Naive thymus-derived CD8-positive, alpha-beta T cell (primary cell): Measurements from ENCODE around the gene CA5A. TPM values are rescaled to one million over a fixed set of nuclear protein-coding genes. Genes with fewer than 3 reads are reported as not detected.
"Not testable (repeated sequence)": the region's sequence is repeated elsewhere in the genome, so short reads cannot be mapped to it uniquely, and the experiment has no call there.

Source experiments
- ATAC-seq, 2 donors: fragments of 150-1000 bp; cut with Tn5 transposase in 1 of 2; sonication (Bioruptor Pico), chemical (Tn5 transposase) in 1 of 2; 1 replicate in 1 of 2; 2 replicates in 1 of 2; pipeline ENCODE4 v1.10.0; 2021; ENCODE audit warnings: mild to moderate bottlenecking in 2 of 2, moderate library complexity in 2 of 2
- POLR2A ChIA-PET: fragments of 350-600 bp; sonication (Branson Sonifier 250); formaldehyde crosslinking; loops from one replicate; lab custom pipeline; 2021; ENCODE audit warnings: antibody characterized with exemption; lab: Charles Lee
- DNase-seq, 10 donors: peaks; one replicate each; pipeline versions ENCODE4 v3.0.0 to v3.0.0-alpha.2; 2020 to 2022
- H3K27ac Mint-ChIP-seq, 10 donors: one replicate each; pipeline ENCODE4 v1.8.0; 2020 to 2022; ENCODE audit warnings: mild to moderate bottlenecking in 10 of 10, mixed read lengths in 10 of 10, moderate library complexity in 4 of 10, inconsistent platforms in 1 of 10
- H3K27me3 Mint-ChIP-seq, 5 donors: one replicate each; pipeline ENCODE4 v1.8.0; 2021 to 2022; ENCODE audit warnings: mixed read lengths in 5 of 5
- H3K36me3 Mint-ChIP-seq, 3 donors: one replicate each; pipeline ENCODE4 v1.8.0; 2020 to 2022; ENCODE audit warnings: mixed read lengths in 3 of 3, mild to moderate bottlenecking in 2 of 3, inconsistent platforms in 1 of 3
- H3K4me1 Mint-ChIP-seq, 4 donors: one replicate each; pipeline ENCODE4 v1.8.0; 2021 to 2022; ENCODE audit warnings: mixed read lengths in 4 of 4
- H3K4me3 Mint-ChIP-seq, 10 donors: one replicate each; pipeline ENCODE4 v1.8.0; 2020 to 2022; ENCODE audit warnings: mild to moderate bottlenecking in 10 of 10, mixed read lengths in 10 of 10, moderate library complexity in 6 of 10, inconsistent platforms in 1 of 10
- H3K9me3 Mint-ChIP-seq, 9 donors: one replicate each; pipeline ENCODE4 v1.8.0; 2020 to 2022; ENCODE audit warnings: mixed read lengths in 9 of 9, mild to moderate bottlenecking in 3 of 9, inconsistent platforms in 1 of 9, moderate library complexity in 1 of 9
- polyA plus RNA-seq, 3 donors: library from polyadenylated mRNA; unstranded; fragments of 300-500 nt; fragmentation: Illumina TruSeq; gene quantifications; one replicate each; pipeline ENCODE4 v1.2.3, GENCODE V29; 2021
- total RNA-seq, 8 experiments: library from RNA in 2 of 8; stranded (reverse) in 2 of 8; gene quantifications; one replicate each; pipeline ENCODE4 v1.2.3 and lab custom pipeline; 2021 to 2026

CA5A gene
- total RNA-seq = not detected
- polyA plus RNA-seq = not detected
- 0 reads per million in 6 experiments for total RNA-seq (lab: John Stamatoyannopoulos, UW)

DNA sequence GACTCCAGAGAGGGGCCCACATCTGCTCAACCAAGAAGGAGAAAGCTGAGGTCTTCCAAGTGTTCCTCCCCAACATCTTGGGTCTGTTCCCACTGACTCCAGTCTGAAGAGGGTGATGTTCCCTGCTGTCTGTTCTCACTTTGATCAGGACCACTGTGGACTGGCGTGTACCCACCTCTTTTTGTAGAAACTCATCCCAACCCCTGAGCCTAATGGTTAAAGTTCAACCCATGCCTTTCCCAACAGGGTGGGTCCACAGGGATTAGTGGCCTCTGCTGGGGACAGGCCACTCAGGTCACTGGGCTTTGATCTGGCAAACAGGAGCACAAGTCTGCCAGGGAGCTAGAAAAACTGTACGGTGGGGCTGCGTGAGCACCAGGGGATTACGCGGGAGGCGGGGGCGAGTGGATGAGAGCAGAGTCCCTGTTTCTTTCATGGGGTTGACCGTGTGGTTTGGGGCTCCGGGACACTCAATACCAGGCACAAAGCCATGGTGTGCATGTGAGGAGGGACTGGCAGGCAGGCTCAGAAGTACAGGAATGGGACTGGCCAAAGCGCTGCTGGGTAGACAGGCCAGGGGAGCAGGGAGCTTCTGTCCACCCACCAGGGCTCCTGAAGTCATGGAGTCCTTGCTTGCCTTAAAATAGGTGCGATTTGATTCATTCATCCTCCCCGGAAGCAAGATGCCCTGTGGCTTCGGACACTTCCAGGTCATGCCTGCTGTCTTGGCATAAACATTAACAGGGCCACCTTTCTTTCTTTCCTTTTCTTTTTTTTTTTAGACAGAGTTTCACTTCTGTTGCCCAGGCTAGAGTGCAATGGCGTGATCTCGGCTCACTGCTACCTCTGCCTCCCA, at the start of gene CA5A:
Gene CA5A (minus strand): TSS at position 155 of the 856 bp plus-strand sequence. CDS start 79 bp downstream, at position 76.
- H3K4me3 Mint-ChIP-seq = no peak within 1 kb of the TSS
- H3K9me3 Mint-ChIP-seq = no peaks in the 10 kb centered on the region
- H3K27ac Mint-ChIP-seq = peak within 1 kb of the TSS in 2 of 10 donors; percentile 12 to 53
- POLR2A ChIA-PET = interaction anchor here (0.6 kb wide), 1 partner anchor 348 kb away, joined by 3 read pairs; no protein-coding TSS in a partner anchor
- H3K4me1 Mint-ChIP-seq = no peaks in the 10 kb centered on the region
- DNase-seq (no peak), ATAC-seq (no peak)
- H3K36me3 Mint-ChIP-seq = no peaks in the 10 kb centered on the region
- no peaks in the 10 kb centered on the region for H3K27me3 Mint-ChIP-seq

- H3K9me3 Mint-ChIP-seq, H3K27ac Mint-ChIP-seq, H3K27me3 Mint-ChIP-seq, ATAC-seq, POLR2A ChIA-PET, DNase-seq, H3K4me3 Mint-ChIP-seq: not testable (repeated sequence)
- Mint-ChIP-seq H3K4me1 (peaks cover 0 to 44% (median 16%) of the 10 kb centered on the region in 4 donors), H3K36me3 (peaks cover 8 to 80% (median 30%) of the 10 kb centered on the region in 3 donors)
Observed at GRCh38 chr16:87985493-87985892, 49.2 kb upstream of the CA5A start.

DNA sequence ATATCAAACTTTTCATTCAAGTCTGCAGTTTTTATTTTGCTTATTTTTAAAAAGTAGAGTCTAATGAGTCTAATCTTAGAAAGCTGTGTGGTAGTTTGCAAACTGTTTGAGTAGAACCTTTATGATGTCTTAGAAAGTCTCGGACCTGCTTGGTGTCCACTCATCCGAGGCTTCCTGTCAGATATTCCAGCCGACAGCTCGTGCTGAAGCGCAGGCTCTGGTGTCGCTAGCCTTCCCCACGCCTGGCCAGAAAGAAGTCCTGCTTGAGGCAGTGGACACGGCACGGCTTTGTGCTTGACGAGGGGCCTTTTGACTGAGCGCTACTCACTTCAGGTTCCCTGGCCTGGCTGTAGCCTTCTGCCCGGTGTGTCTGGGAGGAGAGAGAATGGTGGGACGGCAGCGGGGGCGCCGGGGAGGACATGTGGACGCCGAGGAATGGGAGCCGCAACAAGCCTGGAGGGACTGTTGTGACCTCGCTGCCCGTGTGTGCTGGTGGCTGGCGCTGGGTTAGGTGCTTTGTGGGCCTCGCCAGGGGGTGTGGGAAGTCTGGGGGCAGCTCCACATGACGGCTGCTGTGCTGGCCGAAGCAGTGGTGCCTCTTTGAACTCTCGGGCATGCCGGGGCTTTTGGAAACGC, 48.4 kb upstream of the CA5A start:
- H3K27ac Mint-ChIP-seq = peak overlapping the region in 1 of 10 donors; percentile 20
- peaks cover 0 to 49% (median 21%) of the 10 kb centered on the region in 4 donors for H3K4me1 Mint-ChIP-seq
- H3K9me3 Mint-ChIP-seq = no peaks in the 10 kb centered on the region
- no peak for DNase-seq
- no peak overlapping the region for H3K4me3 Mint-ChIP-seq
- POLR2A ChIA-PET = no interaction called here
- ATAC-seq = no peak
- no peaks in the 10 kb centered on the region for H3K27me3 Mint-ChIP-seq
- H3K36me3 Mint-ChIP-seq = peaks cover 8 to 84% (median 29%) of the 10 kb centered on the region in 3 donors

- H3K27me3 Mint-ChIP-seq, ATAC-seq, H3K27ac Mint-ChIP-seq, DNase-seq, POLR2A ChIA-PET, H3K4me3 Mint-ChIP-seq, H3K9me3 Mint-ChIP-seq: not testable (repeated sequence)
- peaks cover 0 to 55% (median 24%) of the 10 kb centered on the region in 4 donors for H3K4me1 Mint-ChIP-seq
- H3K36me3 Mint-ChIP-seq = peaks cover 8 to 86% (median 30%) of the 10 kb centered on the region in 3 donors
Observed at GRCh38 chr16:87984180-87984579, 47.9 kb upstream of the CA5A start.

DNA sequence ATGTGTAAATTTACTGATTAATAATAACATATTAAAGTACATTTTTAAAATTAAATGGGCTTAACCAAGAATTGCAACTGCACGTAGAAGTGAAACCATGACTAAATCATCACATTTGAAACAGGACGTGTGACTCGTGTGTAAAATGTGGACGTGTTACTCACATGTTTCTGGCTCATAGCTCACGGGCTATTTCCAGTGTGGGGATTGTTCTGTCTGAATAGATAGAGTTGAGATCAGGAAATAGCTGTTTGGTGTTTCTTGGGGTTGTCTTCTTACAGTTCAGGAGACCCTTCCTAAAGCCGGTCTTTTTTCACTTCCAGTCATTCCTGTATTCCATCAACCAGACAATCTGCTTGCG, 47.4 kb upstream of the CA5A start:
- ATAC-seq, H3K27ac Mint-ChIP-seq, DNase-seq, H3K9me3 Mint-ChIP-seq, POLR2A ChIA-PET, H3K27me3 Mint-ChIP-seq, H3K4me3 Mint-ChIP-seq: not testable (repeated sequence)
- H3K36me3 Mint-ChIP-seq = peaks cover 8 to 85% (median 33%) of the 10 kb centered on the region in 3 donors
- peaks cover 0 to 60% (median 28%) of the 10 kb centered on the region in 4 donors for H3K4me1 Mint-ChIP-seq

GRCh38 chr16:87983072-87983736, 46.9 kb upstream of the CA5A start:
- H3K27me3 Mint-ChIP-seq, ATAC-seq, H3K4me3 Mint-ChIP-seq, H3K9me3 Mint-ChIP-seq, POLR2A ChIA-PET, DNase-seq: not testable (repeated sequence)
- Mint-ChIP-seq H3K27ac (peak overlapping the region in 1 of 10 donors; percentile 27), H3K36me3 (peaks cover 8 to 86% (median 34%) of the 10 kb centered on the region in 3 donors), H3K4me1 (peaks cover 0 to 62% (median 29%) of the 10 kb centered on the region in 4 donors)

- peaks cover 0 to 62% (median 29%) of the 10 kb centered on the region in 4 donors for H3K4me1 Mint-ChIP-seq
- DNase-seq (no peak), ATAC-seq (no peak)
- POLR2A ChIA-PET = no interaction called here
- H3K4me3 Mint-ChIP-seq = no peak overlapping the region
- peaks cover 8 to 85% (median 36%) of the 10 kb centered on the region in 3 donors for H3K36me3 Mint-ChIP-seq
- no peaks in the 10 kb centered on the region for H3K9me3 Mint-ChIP-seq
- H3K27ac Mint-ChIP-seq = peak overlapping the region in 2 of 10 donors; percentile 19 to 27
- no peaks in the 10 kb centered on the region for H3K27me3 Mint-ChIP-seq
Observed at GRCh38 chr16:87982581-87983041, 46.3 kb upstream of the CA5A start.

DNA sequence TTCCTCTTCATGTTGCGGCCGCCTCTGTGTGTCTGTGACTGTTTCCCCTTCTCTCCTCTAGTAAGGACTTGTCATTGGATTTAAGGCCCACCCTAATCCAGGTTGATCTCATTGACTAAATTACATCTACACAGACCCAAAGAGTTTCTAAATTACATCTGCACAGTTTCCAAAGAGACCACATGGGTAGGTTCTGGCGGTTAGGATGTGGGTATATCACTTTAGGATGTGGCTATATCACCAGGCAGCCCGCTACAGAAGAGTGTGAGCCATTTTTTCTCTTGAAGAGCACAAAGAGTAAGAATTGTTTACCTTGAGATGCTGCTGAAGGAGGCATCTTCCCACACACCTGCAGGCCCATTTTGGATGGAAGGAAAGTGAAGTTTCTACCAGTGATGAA, 45.0 kb upstream of the CA5A start:
- POLR2A ChIA-PET, H3K9me3 Mint-ChIP-seq, H3K27me3 Mint-ChIP-seq: not testable (repeated sequence)
- Mint-ChIP-seq H3K4me3 (peak overlapping the region in 6 of 10 donors; percentile 28 to 61 (median 45)), H3K4me1 (peaks cover 0 to 61% (median 30%) of the 10 kb centered on the region in 4 donors), H3K36me3 (peaks cover 8 to 84% (median 40%) of the 10 kb centered on the region in 3 donors), H3K27ac (peak overlapping the region; percentile 13 to 93 (median 65))
- ATAC-seq = peak; percentile 83 to 89
- DNase-seq = peak in 3 of 10 donors; percentile 68 to 75 (median 72)

DNA sequence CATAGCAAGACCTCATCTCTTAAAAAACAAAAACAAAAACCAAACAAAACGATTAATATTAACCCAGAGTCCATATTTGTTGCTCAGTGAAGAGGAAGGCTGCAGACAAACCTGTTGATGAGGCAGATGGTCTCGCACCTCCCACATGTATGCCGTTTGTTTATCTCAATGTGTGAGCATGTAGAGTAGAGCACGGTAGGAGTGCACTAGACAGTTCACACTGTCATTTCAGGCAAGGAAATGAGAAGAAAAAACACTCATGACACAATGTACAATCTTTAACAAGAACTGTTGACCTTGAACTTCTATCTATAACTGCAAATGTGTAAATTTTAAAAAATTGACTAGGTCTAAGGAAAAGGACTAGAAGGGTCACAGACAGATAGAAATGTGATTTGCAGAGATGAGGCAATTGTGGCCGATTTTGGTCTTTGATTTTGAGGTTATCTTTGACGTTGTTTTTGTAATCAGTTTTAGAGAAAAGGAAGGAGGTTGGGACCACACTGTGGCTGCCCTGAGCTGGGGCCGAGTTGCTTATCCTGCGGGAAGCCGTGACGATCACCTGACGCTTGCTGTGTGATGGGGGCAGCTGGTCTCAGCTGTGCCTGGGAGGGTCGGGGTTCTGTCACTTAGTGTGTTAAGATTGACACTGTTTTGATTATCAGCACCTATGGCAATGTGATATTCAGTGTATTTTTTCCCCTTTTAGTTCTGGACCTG, 43.7 kb upstream of the CA5A start:
- peak in 2 of 10 donors; percentile 17 to 40 for DNase-seq
- POLR2A ChIA-PET, H3K9me3 Mint-ChIP-seq, H3K27me3 Mint-ChIP-seq: not testable (repeated sequence)
- peaks cover 0 to 57% (median 30%) of the 10 kb centered on the region in 4 donors for H3K4me1 Mint-ChIP-seq
- H3K36me3 Mint-ChIP-seq = peaks cover 8 to 83% (median 41%) of the 10 kb centered on the region in 3 donors
- H3K27ac Mint-ChIP-seq = peak overlapping the region in 9 of 10 donors; percentile 5 to 74 (median 60)
- peak; percentile 37 to 57 for ATAC-seq
- peak overlapping the region in 6 of 10 donors; percentile 3 to 23 (median 19) for H3K4me3 Mint-ChIP-seq

DNA sequence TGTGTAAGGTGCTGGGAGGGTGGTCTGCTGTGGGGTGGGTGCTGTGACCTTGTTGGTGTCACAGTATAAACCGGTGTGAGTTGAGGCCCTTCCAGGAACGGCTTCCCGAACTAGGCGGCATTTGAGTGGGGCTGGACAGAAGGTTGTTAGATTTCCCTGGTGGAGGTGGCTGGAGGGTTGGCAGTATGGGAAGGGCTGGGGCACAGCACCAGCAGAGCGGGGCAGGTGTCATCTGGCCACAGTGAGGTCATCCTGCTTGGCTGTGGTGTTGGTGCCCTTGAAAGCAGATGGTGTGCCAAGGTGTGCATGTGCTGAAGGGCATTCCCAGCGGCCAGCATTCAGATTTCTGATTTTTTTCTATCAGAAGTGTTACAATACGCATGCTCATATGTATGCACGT, 43.0 kb upstream of the CA5A start:
- no peaks in the 10 kb centered on the region for H3K9me3 Mint-ChIP-seq
- H3K4me3 Mint-ChIP-seq = no peak overlapping the region
- peak overlapping the region in 6 of 10 donors; percentile 14 to 74 (median 48) for H3K27ac Mint-ChIP-seq
- no peaks in the 10 kb centered on the region for H3K27me3 Mint-ChIP-seq
- POLR2A ChIA-PET = no interaction called here
- H3K36me3 Mint-ChIP-seq = peaks cover 8 to 79% (median 37%) of the 10 kb centered on the region in 3 donors
- no peak for ATAC-seq
- no peak for DNase-seq
- peaks cover 3 to 54% (median 33%) of the 10 kb centered on the region in 4 donors for H3K4me1 Mint-ChIP-seq

- H3K4me3 Mint-ChIP-seq = no peak overlapping the region
- H3K9me3 Mint-ChIP-seq = peaks cover 0 to 1% (median 0%) of the 10 kb centered on the region in 9 donors
- H3K27me3 Mint-ChIP-seq = no peaks in the 10 kb centered on the region
- DNase-seq (no peak), ATAC-seq (no peak)
- H3K36me3 Mint-ChIP-seq = peaks cover 8 to 73% (median 34%) of the 10 kb centered on the region in 3 donors
- H3K27ac Mint-ChIP-seq = no peak overlapping the region
- peaks cover 9 to 55% (median 37%) of the 10 kb centered on the region in 4 donors for H3K4me1 Mint-ChIP-seq
- POLR2A ChIA-PET = no interaction called here
Observed at GRCh38 chr16:87978127-87978526, 41.8 kb upstream of the CA5A start.

- POLR2A ChIA-PET = no interaction called here
- Mint-ChIP-seq H3K4me3 (no peak overlapping the region), H3K36me3 (peaks cover 17 to 72% (median 35%) of the 10 kb centered on the region in 3 donors), H3K27me3 (no peaks in the 10 kb centered on the region), H3K27ac (peak overlapping the region in 1 of 10 donors; percentile 47), H3K9me3 (peaks cover 0 to 16% (median 7%) of the 10 kb centered on the region in 9 donors), H3K4me1 (peaks cover 22 to 53% (median 36%) of the 10 kb centered on the region in 4 donors)
- DNase-seq = no peak
- ATAC-seq = no peak
Observed at GRCh38 chr16:87976665-87977064, 40.3 kb upstream of the CA5A start.
